Raji (cell line): ENCODE data around the gene IL1F10.

Experiments
- POLR2A ChIP-seq: IDR thresholded peaks from 2 replicates; pipeline ENCODE4 v1.6.1; 2011; ENCODE audit warnings: low read depth, low read length, control low read depth; ENCODE audit not compliant: insufficient read depth

Gene IL1F10

GRCh38 chr2:113084249-113085000, 16.7 kb downstream of the IL1F10 start:
- TF ChIP-seq POLR2A, result no peak

- TF ChIP-seq POLR2A, result no peak
Measured at GRCh38 chr2:113085542-113085941, 17.8 kb downstream of the IL1F10 start.

- TF ChIP-seq POLR2A, result no peak
Measured at GRCh38 chr2:113088213-113088992, 20.6 kb downstream of the IL1F10 start.

DNA sequence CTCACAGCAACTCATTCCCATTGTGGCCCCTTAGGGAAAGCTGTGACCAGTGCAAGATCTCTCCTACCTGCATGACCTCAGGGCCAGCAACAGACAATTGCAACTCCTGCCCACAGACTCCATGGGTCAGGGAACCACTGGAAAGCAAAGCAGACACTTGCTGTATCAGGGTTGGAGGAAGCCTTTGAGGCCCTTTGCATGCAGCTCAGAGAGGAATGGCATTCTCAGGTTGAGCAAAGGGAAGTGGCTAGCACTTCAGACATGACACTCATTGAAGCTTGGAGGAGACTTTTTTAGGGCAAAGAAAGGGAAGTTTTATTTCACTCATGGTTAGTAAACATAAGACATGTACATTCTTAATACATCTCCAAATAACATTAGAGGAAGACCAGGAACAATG, 22.1 kb downstream of the IL1F10 start:
- TF ChIP-seq POLR2A, result no peak

GRCh38 chr2:113091231-113091896, 23.6 kb downstream of the IL1F10 start:
- no peak for TF ChIP-seq POLR2A

DNA sequence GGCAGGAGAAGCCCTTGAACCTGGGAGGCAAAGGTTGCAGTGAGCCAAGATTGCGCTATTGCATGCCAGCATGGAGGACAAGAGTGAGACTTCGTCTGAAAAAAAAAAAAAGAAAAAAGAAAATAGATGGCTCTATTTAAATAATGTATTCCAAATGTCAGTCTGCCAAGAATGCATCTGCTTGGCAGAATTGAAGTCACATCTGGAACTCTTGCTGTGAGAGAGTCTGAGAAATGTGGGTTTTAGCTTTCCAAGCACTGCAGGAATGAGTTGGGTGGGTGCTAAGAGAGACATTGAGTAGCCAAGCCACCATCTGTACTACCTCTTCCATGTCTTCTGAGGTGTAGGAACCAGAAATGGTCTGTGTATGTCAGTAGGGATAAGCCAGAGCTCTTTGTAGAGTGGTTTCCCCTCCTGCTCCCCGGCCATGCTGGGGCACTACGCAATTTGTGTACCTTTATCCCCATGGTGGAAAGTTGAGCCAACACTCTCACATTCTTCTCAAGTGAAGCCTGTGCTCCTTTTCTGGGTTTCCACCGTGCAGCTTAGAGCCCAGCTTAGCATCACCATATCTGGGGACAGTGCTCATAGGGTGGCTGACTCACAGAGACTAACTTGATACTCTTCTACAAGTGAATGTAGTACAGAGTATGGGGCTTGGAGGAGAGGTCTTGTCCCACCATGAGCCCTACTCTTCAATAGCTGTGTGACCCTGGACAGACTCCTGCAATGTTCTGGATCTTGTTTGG, 25.3 kb downstream of the IL1F10 start:
- TF ChIP-seq POLR2A, result no peak

GRCh38 chr2:113093613-113093977, 25.8 kb downstream of the IL1F10 start:
- no peak for TF ChIP-seq POLR2A

DNA sequence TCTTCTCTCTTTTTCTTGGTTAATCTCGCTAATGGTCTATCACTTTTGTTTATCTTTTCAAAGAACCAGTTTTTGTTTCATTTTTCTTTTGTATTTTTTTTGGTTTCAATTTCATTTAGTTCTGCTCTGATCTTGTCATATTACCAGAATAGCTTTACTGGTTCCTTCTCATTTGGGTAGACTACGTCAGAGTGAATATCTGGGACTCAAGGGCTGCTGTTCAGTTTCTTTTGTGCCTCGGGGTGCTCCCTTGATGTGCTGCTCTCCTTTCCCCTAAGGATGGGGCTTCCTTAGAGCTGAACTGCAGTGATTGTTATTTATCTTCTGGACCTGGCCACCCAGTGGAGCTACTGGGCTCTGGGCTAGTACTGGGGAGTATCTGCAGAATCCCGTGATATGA, 30.3 kb downstream of the IL1F10 start:
- TF ChIP-seq POLR2A, result no peak

- TF ChIP-seq POLR2A, result no peak
Measured at GRCh38 chr2:113098532-113098931, 30.8 kb downstream of the IL1F10 start.

GRCh38 chr2:113102133-113102532, 34.4 kb downstream of the IL1F10 start:
- no peak for TF ChIP-seq POLR2A

DNA sequence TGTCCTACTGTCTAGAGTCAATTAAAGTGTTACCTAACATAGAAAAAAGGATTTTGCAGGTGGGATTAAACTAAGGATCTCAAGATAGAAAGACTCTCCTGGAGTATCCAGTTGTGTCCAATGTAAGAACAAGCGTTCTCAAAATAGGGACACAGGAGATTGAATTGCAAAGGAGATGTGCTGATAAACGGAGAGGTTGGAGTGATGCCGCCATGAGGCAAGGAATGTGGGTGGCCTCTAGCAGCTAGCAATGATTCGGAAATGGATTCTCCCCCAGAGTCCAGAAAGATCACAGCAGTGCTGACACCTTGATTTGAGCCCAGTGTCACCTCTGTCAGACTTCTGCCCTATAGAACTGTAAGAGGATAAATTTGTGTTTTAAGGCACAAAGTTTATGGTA, 35.5 kb downstream of the IL1F10 start:
- no peak for TF ChIP-seq POLR2A

DNA sequence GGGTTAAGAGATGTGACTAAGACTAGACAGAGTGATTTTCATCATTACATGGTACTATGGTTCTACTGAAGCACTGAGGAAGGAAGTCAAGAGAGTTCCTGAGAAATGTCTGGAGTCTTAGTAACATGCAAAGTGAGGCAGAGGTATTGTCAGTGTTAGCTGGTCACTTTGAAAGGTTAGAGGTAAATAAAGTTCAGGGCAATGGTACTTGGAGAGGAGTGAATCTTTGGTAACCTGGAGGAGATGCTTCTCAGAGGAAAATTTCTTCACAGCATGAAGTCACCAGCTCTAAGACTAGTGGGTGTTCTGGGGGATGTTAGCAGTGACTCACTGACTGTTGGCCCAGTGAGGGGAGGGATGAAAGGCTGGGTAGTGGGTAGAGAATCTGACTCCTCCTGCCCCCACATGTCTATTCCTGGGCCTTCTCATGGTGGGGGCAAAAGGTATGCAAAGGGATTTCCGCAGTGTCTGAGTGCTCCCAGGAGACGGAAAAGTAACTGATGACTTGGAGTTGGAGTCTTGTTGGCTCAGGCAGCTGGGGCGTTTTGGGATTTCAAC, 36.4 kb downstream of the IL1F10 start:
- TF ChIP-seq POLR2A, result no peak

- TF ChIP-seq POLR2A, result no peak
Measured at GRCh38 chr2:113105047-113105785, 37.4 kb downstream of the IL1F10 start.

- no peak for TF ChIP-seq POLR2A
Measured at GRCh38 chr2:113111121-113111520, 43.4 kb downstream of the IL1F10 start.
